GM12874 (cell line): Measurements from ENCODE around the gene FMNL2.

ENCODE experiments used
- TF ChIP-seq, protein P1 (sequence below): IDR thresholded peaks from 2 replicates; pipeline ENCODE4 v1.5.1; 2011; ENCODE audit warnings: low read depth, mild to moderate bottlenecking, control low read depth, low read length, moderate library complexity; ENCODE audit not compliant: insufficient read depth

The FMNL2 gene

DNA sequence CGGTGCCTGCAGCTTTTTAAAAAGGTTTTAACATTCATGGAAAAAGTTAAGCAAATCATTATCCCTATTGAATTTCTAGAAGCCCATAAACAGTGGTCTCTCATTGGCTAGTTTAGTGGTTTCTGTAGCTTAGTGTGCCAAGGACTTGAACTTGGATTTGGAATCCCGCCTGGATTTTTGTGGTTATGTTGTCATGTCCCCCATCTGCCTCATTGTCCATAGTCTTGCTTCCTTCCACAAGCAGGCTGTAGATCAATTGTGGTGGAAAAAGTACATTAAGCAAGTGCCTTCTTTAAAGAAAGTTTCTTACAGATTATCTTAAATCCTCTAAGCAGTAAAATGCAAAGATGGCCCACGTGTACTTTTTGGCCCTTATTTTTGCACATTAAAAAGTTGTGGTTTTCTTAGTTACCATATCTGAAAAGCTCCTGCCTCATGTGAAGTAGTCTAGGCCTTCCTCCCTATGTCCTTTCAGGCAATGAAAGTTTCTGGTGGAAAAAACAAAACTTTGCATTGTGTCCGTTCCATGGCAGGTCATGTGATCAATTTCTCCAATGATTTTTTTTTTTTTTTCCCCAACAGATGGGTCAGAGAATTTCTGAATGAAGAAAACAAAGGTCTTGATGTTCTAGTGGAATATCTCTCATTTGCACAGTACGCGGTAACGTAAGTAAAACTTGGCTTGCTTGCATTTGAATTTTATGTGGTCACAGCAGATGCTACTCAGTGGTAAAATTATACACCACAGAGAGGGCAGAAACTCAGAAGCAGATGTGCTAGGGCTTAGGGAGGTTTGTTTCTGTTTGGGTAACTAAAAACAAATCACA is 223.4 kb downstream of the FMNL2 start:
- TF ChIP-seq, protein P1, sequence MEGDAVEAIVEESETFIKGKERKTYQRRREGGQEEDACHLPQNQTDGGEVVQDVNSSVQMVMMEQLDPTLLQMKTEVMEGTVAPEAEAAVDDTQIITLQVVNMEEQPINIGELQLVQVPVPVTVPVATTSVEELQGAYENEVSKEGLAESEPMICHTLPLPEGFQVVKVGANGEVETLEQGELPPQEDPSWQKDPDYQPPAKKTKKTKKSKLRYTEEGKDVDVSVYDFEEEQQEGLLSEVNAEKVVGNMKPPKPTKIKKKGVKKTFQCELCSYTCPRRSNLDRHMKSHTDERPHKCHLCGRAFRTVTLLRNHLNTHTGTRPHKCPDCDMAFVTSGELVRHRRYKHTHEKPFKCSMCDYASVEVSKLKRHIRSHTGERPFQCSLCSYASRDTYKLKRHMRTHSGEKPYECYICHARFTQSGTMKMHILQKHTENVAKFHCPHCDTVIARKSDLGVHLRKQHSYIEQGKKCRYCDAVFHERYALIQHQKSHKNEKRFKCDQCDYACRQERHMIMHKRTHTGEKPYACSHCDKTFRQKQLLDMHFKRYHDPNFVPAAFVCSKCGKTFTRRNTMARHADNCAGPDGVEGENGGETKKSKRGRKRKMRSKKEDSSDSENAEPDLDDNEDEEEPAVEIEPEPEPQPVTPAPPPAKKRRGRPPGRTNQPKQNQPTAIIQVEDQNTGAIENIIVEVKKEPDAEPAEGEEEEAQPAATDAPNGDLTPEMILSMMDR = no peak

DNA sequence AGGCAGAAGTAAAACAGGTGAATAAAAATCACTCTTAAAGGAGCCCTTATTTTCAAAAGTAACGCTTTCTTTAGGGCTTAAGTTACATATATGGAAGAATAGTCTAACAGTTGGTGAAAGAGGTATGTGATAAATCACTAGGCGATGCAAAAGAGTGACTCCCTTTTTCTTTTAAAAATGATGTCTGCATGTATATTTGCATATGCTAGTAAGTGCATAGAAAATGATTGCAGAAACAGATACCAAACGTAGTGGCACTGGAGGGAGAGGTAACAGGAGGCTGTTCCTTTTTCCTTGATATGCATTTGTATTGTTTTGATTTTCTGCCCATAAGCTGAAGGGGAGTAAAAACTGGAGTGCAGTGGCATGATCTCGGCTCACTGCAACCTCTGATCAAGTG is 224.0 kb downstream of the FMNL2 start:
- TF ChIP-seq, protein P1 = no peak

DNA sequence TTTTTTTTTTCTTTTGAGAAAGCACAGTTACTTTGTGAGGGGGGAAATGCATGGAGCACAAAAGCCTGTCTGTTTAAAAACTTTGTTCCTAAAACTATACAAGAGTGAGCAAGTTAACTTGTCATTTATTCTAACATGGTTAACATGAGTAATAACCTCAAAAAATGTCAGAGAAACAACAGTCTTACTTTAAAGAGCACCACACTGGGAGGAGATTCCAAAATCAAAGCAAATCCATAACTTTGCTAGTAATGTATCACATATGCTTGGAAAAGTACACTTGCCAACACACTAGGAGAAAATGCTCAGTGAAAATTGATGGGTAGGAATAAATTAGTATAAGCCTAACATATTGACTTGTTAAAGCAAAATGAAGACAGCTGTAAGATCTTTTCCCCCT is 225.2 kb downstream of the FMNL2 start:
- TF ChIP-seq, protein P1 = no peak

DNA sequence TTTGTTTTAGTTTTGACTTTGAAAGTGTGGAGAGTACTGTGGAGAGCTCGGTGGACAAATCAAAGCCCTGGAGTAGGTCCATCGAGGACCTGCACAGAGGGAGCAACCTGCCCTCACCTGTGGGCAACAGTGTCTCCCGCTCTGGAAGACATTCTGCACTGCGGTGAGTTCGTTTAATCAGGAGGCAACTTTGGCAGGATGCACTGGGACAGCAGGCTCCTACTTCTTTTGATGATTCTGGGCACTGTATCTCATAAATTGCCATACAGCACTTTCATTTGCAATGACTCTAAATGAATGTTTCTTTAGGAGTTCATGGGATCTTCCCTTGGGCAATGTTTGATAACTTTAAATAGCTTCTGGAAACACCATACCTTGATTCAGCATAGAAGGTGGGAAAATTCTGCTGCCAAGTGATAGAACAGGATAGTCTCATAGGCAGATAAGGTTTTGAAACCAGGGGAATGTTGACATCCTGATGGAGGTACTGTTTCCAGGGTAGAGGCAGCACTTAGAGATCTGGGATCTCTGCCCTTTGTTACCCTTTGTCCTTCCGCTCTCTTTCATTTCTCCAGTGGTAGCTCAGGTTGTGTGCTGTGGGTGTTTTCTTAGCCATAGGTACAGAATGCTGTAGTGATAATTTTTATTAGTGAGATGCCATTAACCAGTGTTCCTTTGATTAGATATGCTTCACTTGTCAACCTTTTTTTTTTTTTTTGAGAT is 226.1 kb downstream of the FMNL2 start:
- TF ChIP-seq, protein P1 = no peak

DNA sequence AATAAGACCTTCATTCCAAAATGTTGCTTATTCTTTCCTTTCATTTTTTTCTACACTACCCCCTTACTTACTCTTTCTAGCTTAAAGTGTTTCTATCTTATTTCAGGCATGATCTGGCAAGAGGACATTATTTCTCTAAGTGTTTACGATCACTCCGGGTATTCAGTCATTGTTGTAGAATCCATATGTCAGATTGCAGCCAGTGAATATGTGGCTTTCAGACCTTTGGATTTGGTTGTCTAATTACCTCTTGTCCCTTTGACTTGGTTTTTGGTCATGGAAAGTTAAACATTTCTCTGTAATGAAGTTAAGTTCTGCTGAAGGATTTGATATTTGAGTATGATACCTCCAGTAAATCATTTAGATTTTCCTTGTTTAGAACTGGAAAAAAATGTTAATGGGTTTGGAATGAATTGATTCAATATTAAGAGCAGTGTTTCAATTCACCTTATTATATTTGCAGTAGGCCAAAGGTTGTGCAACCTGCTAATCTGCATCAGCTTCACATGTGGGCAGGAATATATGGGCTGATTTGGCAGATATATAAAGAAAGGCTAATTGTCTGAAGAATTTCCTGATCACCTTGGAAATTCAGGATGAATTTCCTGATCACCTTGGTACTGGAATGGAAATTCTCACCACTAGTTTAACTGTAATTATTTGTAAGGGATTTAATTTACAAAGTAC is 227.4 kb downstream of the FMNL2 start:
- TF ChIP-seq, protein P1 = no peak

DNA sequence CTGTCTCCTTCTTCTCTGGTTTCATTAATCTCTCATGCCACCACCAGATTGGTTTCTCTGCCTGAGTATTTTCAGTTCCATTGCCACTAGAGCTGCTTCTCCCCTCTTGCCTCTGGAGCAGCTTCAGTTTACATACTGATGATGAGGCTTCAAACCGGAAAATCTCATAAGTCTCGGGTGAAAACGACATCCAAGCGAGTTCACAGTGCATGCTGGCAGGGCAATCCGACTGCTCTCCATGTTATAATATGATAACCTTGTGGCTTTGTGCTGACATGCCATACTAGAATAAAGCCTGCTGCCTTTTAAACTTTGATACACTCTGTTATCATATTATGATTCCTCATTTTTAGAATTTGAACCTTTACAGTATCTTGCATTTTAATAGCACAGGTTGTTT is 228.8 kb downstream of the FMNL2 start:
- TF ChIP-seq, protein P1 = no peak
